Activated CD4-positive, alpha-beta T cell treated with anti-CD3 and anti-CD28 coated beads, Interleukin-2, amount 10 ng/mL, durations not matched to agents 7 days and 5 days (primary cell): Measurements from ENCODE around the gene FTO. TPM values are rescaled to one million over a fixed set of nuclear protein-coding genes. Genes with fewer than 3 reads are reported as not detected.
"Not testable (repeated sequence)": the region's sequence is repeated elsewhere in the genome, so short reads cannot be mapped to it uniquely, and the experiment has no call there.

ENCODE experiments used
- CTCF ChIA-PET: fragments of 350-600 bp; sonication (Branson Sonifier 250); formaldehyde crosslinking; loops from one replicate; lab custom pipeline; 2021; ENCODE audit warnings: antibody characterized with exemption; lab: Charles Lee
- POLR2A ChIA-PET: fragments of 350-600 bp; sonication (Branson Sonifier 250); formaldehyde crosslinking; loops from one replicate; lab custom pipeline; 2021; ENCODE audit warnings: antibody characterized with exemption; lab: Charles Lee
- DNase-seq: peaks from one replicate; pipeline ENCODE4 v3.0.0-alpha.2; 2020
- H3K27ac Mint-ChIP-seq: one replicate; pipeline ENCODE4 v1.8.0; 2021; ENCODE audit warnings: mild to moderate bottlenecking, moderate library complexity, mixed read lengths
- H3K27me3 Mint-ChIP-seq: one replicate; pipeline ENCODE4 v1.8.0; 2021; ENCODE audit warnings: mixed read lengths
- H3K36me3 Mint-ChIP-seq: one replicate; pipeline ENCODE4 v1.8.0; 2021; ENCODE audit warnings: low read depth, mixed read lengths
- H3K4me1 Mint-ChIP-seq: one replicate; pipeline ENCODE4 v1.8.0; 2021; ENCODE audit warnings: mixed read lengths
- H3K4me3 Mint-ChIP-seq: one replicate; pipeline ENCODE4 v1.8.0; 2021; ENCODE audit warnings: mild to moderate bottlenecking, moderate library complexity, mixed read lengths
- H3K9me3 Mint-ChIP-seq: one replicate; pipeline ENCODE4 v1.8.0; 2021; ENCODE audit warnings: mixed read lengths
- total RNA-seq, 2 experiments: library from RNA; stranded (reverse); gene quantifications; one replicate each; pipeline ENCODE4 v1.2.3, GENCODE V29; 2021

The FTO gene
- total RNA-seq, 2 experiments from 2014 or later = 44.2 to 44.3 TPM

DNA sequence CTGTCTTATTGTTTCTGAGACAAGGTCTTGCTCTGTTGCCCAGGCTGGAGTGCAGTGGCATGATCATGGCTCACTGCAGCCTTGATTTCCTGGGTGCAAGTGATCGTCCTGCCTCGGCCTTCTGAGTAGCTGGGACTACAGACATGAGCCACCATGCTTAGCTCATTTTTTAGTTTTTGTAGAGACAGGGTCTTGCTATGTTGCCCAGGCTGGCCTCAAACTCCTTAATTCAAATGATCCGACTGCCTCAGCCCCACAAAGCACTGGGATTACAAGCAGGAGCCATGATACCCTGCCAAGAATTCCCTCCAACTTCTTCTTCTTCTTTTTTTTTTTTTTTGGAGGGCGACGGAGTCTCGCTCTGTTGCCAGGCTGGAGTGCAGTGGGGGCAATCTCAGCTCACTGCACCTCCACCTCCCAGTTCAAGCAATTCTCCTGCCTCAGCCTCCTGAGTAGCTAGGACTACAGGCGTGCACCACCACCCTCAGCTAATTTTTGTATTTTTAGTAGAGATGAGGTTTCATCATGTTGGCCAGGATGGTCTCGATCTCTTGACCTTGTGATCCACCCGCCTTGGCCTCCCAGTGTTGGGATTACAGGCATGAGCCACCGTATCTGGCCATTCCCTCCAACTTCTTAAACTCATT lies 477.9 kb downstream of the FTO start:
- H3K27me3 Mint-ChIP-seq, H3K4me1 Mint-ChIP-seq, H3K36me3 Mint-ChIP-seq, H3K9me3 Mint-ChIP-seq, H3K27ac Mint-ChIP-seq, POLR2A ChIA-PET, H3K4me3 Mint-ChIP-seq, DNase-seq: not testable (repeated sequence)
- CTCF ChIA-PET = interaction anchor here (0.6 to 0.7 kb wide), 2 partner anchors 82 to 1772 kb away, joined by 3 to 4 read pairs; no protein-coding TSS in a partner anchor

GRCh38 chr16:54185045-54185444 lies 481.1 kb downstream of the FTO start:
- ChIA-PET POLR2A (no interaction called here), CTCF (no interaction called here)
- Mint-ChIP-seq H3K4me1 (no peaks in the 10 kb centered on the region), H3K27ac (no peak overlapping the region), H3K9me3 (peaks cover 3% of the 10 kb centered on the region), H3K27me3 (peaks cover 8% of the 10 kb centered on the region), H3K36me3 (no peaks in the 10 kb centered on the region), H3K4me3 (no peak overlapping the region)
- no peak for DNase-seq

- ChIA-PET POLR2A (no interaction called here), CTCF (no interaction called here)
- no peak for DNase-seq
- Mint-ChIP-seq H3K36me3 (no peaks in the 10 kb centered on the region), H3K27me3 (peaks cover 7% of the 10 kb centered on the region), H3K4me3 (no peak overlapping the region), H3K4me1 (peaks cover 2% of the 10 kb centered on the region), H3K9me3 (peaks cover 3% of the 10 kb centered on the region), H3K27ac (no peak overlapping the region)
Observed at GRCh38 chr16:54191163-54191562, 487.2 kb downstream of the FTO start.

DNA sequence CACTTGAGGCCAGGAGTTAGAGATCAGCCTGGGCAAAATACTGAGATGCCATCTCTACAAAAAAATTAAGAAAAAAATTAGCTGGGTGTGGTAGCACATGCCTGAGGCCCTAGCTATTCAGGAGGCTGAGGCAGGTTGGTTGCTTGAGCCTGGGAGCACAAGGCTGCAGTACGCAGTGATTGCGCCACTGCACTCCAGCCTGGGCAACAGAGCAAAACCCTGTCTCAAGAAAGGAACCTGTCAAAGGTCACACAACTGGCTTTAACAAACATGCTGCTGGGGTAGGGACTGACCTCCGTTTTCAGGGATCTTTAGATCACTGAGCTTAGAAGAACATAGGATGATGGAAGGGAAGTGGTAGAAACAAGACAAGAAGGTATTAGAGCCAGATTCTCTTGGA lies 487.6 kb downstream of the FTO start:
- H3K27me3 Mint-ChIP-seq = peaks cover 7% of the 10 kb centered on the region
- no peak for DNase-seq
- H3K9me3 Mint-ChIP-seq = peaks cover 3% of the 10 kb centered on the region
- ChIA-PET POLR2A (no interaction called here), CTCF (no interaction called here)
- H3K4me3 Mint-ChIP-seq = no peak overlapping the region
- no peak overlapping the region for H3K27ac Mint-ChIP-seq
- peaks cover 2% of the 10 kb centered on the region for H3K4me1 Mint-ChIP-seq
- no peaks in the 10 kb centered on the region for H3K36me3 Mint-ChIP-seq

- Mint-ChIP-seq H3K36me3 (no peaks in the 10 kb centered on the region), H3K27me3 (peaks cover 2% of the 10 kb centered on the region), H3K27ac (no peak overlapping the region), H3K4me3 (no peak overlapping the region), H3K4me1 (peaks cover 2% of the 10 kb centered on the region), H3K9me3 (no peaks in the 10 kb centered on the region)
- no peak for DNase-seq
- POLR2A ChIA-PET = no interaction called here
- CTCF ChIA-PET = interaction anchor here (0.6 kb wide), 1 partner anchor 616 kb away, joined by 3 read pairs; no protein-coding TSS in a partner anchor
Observed at GRCh38 chr16:54193013-54193664, 489.2 kb downstream of the FTO start.

GRCh38 chr16:54193665-54194333 lies 489.8 kb downstream of the FTO start:
- CTCF ChIA-PET = no interaction called here
- peaks cover 2% of the 10 kb centered on the region for H3K4me1 Mint-ChIP-seq
- POLR2A ChIA-PET = no interaction called here
- H3K36me3 Mint-ChIP-seq = no peaks in the 10 kb centered on the region
- H3K4me3 Mint-ChIP-seq = no peak overlapping the region
- no peak overlapping the region for H3K27ac Mint-ChIP-seq
- peaks cover 2% of the 10 kb centered on the region for H3K27me3 Mint-ChIP-seq
- no peaks in the 10 kb centered on the region for H3K9me3 Mint-ChIP-seq
- peak; percentile 36 for DNase-seq

DNA sequence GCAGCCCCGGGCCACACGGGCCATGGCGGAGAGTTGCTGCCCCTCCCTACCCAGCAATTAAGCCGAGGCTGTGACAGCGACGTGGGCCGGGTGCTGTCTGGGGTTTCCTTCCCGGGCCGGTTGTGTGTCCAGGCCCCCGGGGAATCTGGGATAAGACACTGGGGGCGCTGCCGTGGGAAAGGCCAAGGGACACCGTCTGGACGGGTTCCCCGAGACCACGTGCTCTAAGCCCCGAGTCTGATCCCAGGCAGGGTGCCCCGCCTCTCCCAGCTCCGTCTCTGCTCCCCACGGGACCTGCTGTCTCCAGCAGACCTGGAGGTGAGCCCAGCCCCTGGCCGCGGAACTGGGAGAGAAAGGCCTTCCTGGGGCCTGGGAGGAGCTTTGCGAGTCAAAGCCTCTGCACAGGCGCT lies 490.4 kb downstream of the FTO start:
- POLR2A ChIA-PET = no interaction called here

GRCh38 chr16:54197758-54198157 lies 493.8 kb downstream of the FTO start:
- ChIA-PET POLR2A (no interaction called here), CTCF (no interaction called here)
- Mint-ChIP-seq H3K9me3 (no peaks in the 10 kb centered on the region), H3K4me1 (peaks cover 2% of the 10 kb centered on the region), H3K27me3 (no peaks in the 10 kb centered on the region), H3K27ac (no peak overlapping the region), H3K4me3 (no peak overlapping the region), H3K36me3 (no peaks in the 10 kb centered on the region)
- DNase-seq = no peak

More for the DNA sequence above, 490.4 kb downstream of the FTO start:
- DNase-seq = no peak
- CTCF ChIA-PET = no interaction called here
- no peaks in the 10 kb centered on the region for H3K9me3 Mint-ChIP-seq
- H3K36me3 Mint-ChIP-seq = no peaks in the 10 kb centered on the region
- peaks cover 2% of the 10 kb centered on the region for H3K4me1 Mint-ChIP-seq
- peaks cover 2% of the 10 kb centered on the region for H3K27me3 Mint-ChIP-seq
- H3K4me3 Mint-ChIP-seq = no peak overlapping the region
- H3K27ac Mint-ChIP-seq = no peak overlapping the region

DNA sequence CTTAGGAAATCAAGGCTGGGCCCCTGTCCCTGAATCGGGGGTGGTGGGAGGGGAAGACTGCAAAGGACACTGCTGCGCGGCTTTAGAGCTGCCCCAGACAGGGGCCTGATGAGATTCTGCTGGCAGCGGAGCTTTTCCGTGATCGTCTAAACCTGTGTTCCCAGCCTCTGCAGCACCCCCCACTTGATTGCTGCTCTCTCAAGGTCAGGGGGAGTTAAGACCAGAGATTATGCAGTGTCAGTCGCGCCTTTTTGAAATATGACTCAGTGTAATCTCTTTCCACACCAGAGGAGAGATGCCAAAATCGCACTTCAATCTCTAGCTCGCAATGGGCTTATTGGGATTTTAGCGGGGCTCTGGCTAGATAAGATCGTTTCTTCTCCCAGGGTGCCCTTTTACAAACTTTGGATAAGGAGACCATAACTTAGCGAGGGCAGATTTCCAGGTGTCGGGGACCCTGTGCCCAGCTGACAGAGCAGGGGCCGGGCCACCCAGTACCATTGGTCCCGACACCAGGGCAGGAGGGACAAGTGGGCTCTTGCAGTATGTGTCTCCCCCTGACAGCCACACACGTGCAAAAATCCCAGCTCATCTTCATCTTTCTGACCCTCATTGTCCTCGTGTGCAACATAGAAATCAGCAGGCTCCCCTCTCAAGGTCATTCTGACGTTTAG lies 495.7 kb downstream of the FTO start:
- Mint-ChIP-seq H3K4me3 (no peak overlapping the region), H3K4me1 (no peaks in the 10 kb centered on the region), H3K27ac (no peak overlapping the region), H3K9me3 (no peaks in the 10 kb centered on the region), H3K27me3 (no peaks in the 10 kb centered on the region), H3K36me3 (no peaks in the 10 kb centered on the region)
- ChIA-PET POLR2A (no interaction called here), CTCF (no interaction called here)
- DNase-seq = no peak

- DNase-seq = no peak
- H3K4me1 Mint-ChIP-seq = no peaks in the 10 kb centered on the region
- H3K36me3 Mint-ChIP-seq = no peaks in the 10 kb centered on the region
- no peaks in the 10 kb centered on the region for H3K27me3 Mint-ChIP-seq
- CTCF ChIA-PET = no interaction called here
- no peak overlapping the region for H3K4me3 Mint-ChIP-seq
- H3K27ac Mint-ChIP-seq = no peak overlapping the region
- H3K9me3 Mint-ChIP-seq = no peaks in the 10 kb centered on the region
- POLR2A ChIA-PET = no interaction called here
Observed at GRCh38 chr16:54200161-54200534, 496.2 kb downstream of the FTO start.

DNA sequence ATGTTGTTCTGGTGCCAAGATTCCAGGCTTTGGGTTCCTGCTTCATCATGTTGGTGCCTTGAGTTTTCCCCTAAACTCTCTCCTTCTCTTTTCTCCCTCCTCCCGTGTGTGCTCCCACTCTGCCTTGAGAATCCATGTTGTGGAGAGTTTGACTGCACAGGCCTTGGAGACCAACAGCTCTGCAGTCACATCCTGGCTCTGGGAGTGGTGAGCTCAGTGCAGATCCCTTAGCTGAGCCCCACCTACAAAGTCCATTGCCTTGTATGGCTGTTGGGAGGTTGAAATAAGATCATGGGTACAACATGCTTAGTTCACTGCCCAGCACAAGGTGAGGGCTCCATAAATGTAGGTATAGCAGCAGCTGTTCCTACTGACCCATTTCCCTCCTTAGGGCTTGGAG lies 496.8 kb downstream of the FTO start:
- Mint-ChIP-seq H3K4me1 (no peaks in the 10 kb centered on the region), H3K9me3 (no peaks in the 10 kb centered on the region), H3K27ac (no peak overlapping the region), H3K36me3 (no peaks in the 10 kb centered on the region), H3K4me3 (no peak overlapping the region), H3K27me3 (no peaks in the 10 kb centered on the region)
- CTCF ChIA-PET = no interaction called here
- POLR2A ChIA-PET = no interaction called here
- no peak for DNase-seq

GRCh38 chr16:54201200-54201599 lies 497.2 kb downstream of the FTO start:
- Mint-ChIP-seq H3K27ac (no peak overlapping the region), H3K4me1 (no peaks in the 10 kb centered on the region), H3K27me3 (no peaks in the 10 kb centered on the region), H3K9me3 (no peaks in the 10 kb centered on the region), H3K4me3 (no peak overlapping the region), H3K36me3 (no peaks in the 10 kb centered on the region)
- CTCF ChIA-PET = no interaction called here
- no peak for DNase-seq
- POLR2A ChIA-PET = no interaction called here
